ENCODE measurements around the gene DLGAP1. TPM values are rescaled to one million over a fixed set of nuclear protein-coding genes. Genes with fewer than 3 reads are reported as not detected.

Gene DLGAP1
- total and polyA plus RNA-seq, 2 of the 8 experiments (the other 6 are each of a cell fraction or from before 2014, with no cell fraction given) = 11.8 to 16.9 TPM

DNA sequence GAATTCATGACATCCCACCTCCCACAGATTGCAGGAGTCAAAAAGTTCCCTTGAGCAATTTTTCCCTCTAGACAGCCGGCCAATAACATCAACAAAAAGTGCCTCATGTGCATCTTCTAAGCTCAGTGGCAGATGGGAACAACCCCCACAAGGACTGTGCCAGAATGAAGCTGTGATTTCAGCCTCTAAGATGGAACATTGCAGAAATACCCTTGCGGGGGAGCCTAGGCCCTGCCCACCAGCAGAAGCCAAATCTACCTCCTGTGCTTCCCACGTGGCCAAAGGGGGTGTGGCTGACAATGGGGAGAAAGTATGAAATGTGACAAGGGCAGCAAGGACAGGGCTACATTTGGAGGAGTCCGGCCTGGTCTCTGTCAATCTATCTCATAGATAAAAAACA is 522.8 kb downstream of the DLGAP1 start:
- Histone ChIP-seq H3K36me3 (ENCODE audit: control insufficient read depth in 2 of 4, insufficient read depth in 4 of 4, low read length in 3 of 4) (no peaks in the 10 kb centered on the region), H3K14ac (ENCODE audit: insufficient read length) (no peak overlapping the region), H3K4me3 (ENCODE audit: extremely low read depth in 1 of 4, insufficient read depth in 2 of 4, low read depth in 3 of 4, low read length in 4 of 4) (no peak overlapping the region), H2BK15ac (ENCODE audit: low read length) (no peak overlapping the region), H2AK5ac (ENCODE audit: low read depth, low read length) (no peak overlapping the region), H3K56ac (replicated peaks; ENCODE audit: insufficient read length, low read depth, low read length) (no peak overlapping the region), H4K8ac (ENCODE audit: extremely low read depth, insufficient read depth, low read length) (no peak overlapping the region), H3K4ac (replicated peaks; ENCODE audit: insufficient read length, low read depth, low read length) (no peak overlapping the region), H4K20me1 (replicated peaks in 1 of 2; ENCODE audit: control insufficient read depth in 1 of 2, insufficient read depth in 2 of 2, low read length in 2 of 2) (no peaks in the 10 kb centered on the region), H3K4me2 (ENCODE audit: insufficient read depth in 1 of 2, low read depth in 2 of 2, low read length in 2 of 2) (no peak overlapping the region), H3K9me3 (ENCODE audit: insufficient read depth in 2 of 2, low read depth in 1 of 2, low read length in 1 of 2) (no peaks in the 10 kb centered on the region), H3K4me1 (replicated peaks in 1 of 4; ENCODE audit: control insufficient read depth in 3 of 4, insufficient read depth in 4 of 4, low read length in 3 of 4) (peaks cover 0 to 1% (median 0%) of the 10 kb centered on the region in 4 experiments; a peak in 1 of 7 replicates), H3K27me3 (replicated peaks in 1 of 4; ENCODE audit: control insufficient read depth in 3 of 4, extremely low read depth in 1 of 4, insufficient read depth in 3 of 4, low read length in 3 of 4) (no peaks in the 10 kb centered on the region), H3K23me2 (ENCODE audit: low read depth, low read length) (no peaks in the 10 kb centered on the region), H3K79me1 (ENCODE audit: low read depth, low read length) (no peaks in the 10 kb centered on the region; the same call in 1 of the 2 replicates), H2BK20ac (ENCODE audit: low read length) (no peak overlapping the region), H2AFZ (ENCODE audit: low read length) (no peak overlapping the region), H2BK120ac (replicated peaks; ENCODE audit: low read depth, low read length) (no peak overlapping the region), H3K27ac (ENCODE audit: low read depth, low read length) (no peak overlapping the region), H2BK5ac (ENCODE audit: low read depth, low read length) (no peak overlapping the region), H3K79me2 (ENCODE audit: control insufficient read depth in 1 of 2, insufficient read depth in 2 of 2, low read length in 2 of 2) (no peaks in the 10 kb centered on the region), H3K9ac (replicated peaks in 1 of 4; ENCODE audit: extremely low read depth in 1 of 4, low read depth in 3 of 4, low read length in 3 of 4) (no peak overlapping the region; a peak in 1 of 7 replicates), H4K5ac (ENCODE audit: insufficient read length, low read depth, low read length) (no peak overlapping the region), H3K18ac (ENCODE audit: extremely low read depth, low read length) (no peak overlapping the region), H4K91ac (replicated peaks; ENCODE audit: insufficient read length, low read length) (no peak overlapping the region), H3K23ac (ENCODE audit: insufficient read length) (no peak overlapping the region), H2BK12ac (ENCODE audit: low read depth, low read length) (no peak overlapping the region)
- no peak for FAIRE-seq
- TF ChIP-seq BCL11A (IDR thresholded peaks at IDR 0.05; ENCODE audit: low read depth in 2 of 2, low read length in 2 of 2) = no peak
- TF ChIP-seq, protein P1, sequence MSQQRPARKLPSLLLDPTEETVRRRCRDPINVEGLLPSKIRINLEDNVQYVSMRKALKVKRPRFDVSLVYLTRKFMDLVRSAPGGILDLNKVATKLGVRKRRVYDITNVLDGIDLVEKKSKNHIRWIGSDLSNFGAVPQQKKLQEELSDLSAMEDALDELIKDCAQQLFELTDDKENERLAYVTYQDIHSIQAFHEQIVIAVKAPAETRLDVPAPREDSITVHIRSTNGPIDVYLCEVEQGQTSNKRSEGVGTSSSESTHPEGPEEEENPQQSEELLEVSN (IDR thresholded peaks at IDR 0.05) = no peak
- no peak for TF ChIP-seq ASH2L (IDR thresholded peaks at IDR 0.05; ENCODE audit: low read length)
- TF ChIP-seq TBP (IDR thresholded peaks at IDR 0.05; ENCODE audit: low read depth, low read length) = no peak
- no peak for TF ChIP-seq SUZ12 (IDR thresholded peaks at IDR 0.05; ENCODE audit: low read length)
- no peak for TF ChIP-seq MAFK (IDR thresholded peaks at IDR 0.05; ENCODE audit: low read depth, low read length)
- TF ChIP-seq, protein P2, sequence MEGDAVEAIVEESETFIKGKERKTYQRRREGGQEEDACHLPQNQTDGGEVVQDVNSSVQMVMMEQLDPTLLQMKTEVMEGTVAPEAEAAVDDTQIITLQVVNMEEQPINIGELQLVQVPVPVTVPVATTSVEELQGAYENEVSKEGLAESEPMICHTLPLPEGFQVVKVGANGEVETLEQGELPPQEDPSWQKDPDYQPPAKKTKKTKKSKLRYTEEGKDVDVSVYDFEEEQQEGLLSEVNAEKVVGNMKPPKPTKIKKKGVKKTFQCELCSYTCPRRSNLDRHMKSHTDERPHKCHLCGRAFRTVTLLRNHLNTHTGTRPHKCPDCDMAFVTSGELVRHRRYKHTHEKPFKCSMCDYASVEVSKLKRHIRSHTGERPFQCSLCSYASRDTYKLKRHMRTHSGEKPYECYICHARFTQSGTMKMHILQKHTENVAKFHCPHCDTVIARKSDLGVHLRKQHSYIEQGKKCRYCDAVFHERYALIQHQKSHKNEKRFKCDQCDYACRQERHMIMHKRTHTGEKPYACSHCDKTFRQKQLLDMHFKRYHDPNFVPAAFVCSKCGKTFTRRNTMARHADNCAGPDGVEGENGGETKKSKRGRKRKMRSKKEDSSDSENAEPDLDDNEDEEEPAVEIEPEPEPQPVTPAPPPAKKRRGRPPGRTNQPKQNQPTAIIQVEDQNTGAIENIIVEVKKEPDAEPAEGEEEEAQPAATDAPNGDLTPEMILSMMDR (IDR thresholded peaks at IDR 0.05; ENCODE audit: control extremely low read depth in 1 of 3, insufficient read depth in 1 of 3, low read depth in 1 of 3, low read length in 3 of 3) = no peak
- ChIA-PET CTCF (ENCODE audit: partially characterized antibody) (interaction anchor here (1.1 to 1.5 kb wide), 3 partner anchors 11 to 57 kb away, joined by 3 to 6 read pairs (median 5); no protein-coding TSS in a partner anchor), POLR2A (ENCODE audit: partially characterized antibody) (no interaction called here)
- no peak for DNase-seq (ENCODE audit: low read depth in 1 of 2, low spot score in 2 of 2)
- WGBS, 2 experiments (ENCODE audit: extremely low coverage in 1 of 2, insufficient coverage in 1 of 2, insufficient read length in 1 of 2, insufficient replicate concordance in 2 of 2, low coverage in 1 of 2, low lambda C conversion rate in 2 of 2, missing lambda C conversion rate in 1 of 2) = 55% methylated on average over 4 of the region's 4 CpGs; no CpG with 5 or more reads in 1 of the 2 experiments
